Tibial artery (tissue), 4 donors: Measurements from ENCODE around the gene SLC12A3.

Experiments
- DNase-seq, 2 donors: peaks; one replicate each; pipeline ENCODE4 v3.0.0-alpha.2; 2019
- H3K27ac ChIP-seq, 2 donors: fragments of 200-600 bp; sonication (generic) in 1 of 2; 1 replicate in 1 of 2; 2 replicates in 1 of 2; pipeline ENCODE4 v1.5.1; 2018 to 2019; ENCODE audit warnings: mild to moderate bottlenecking in 1 of 2
- H3K27me3 ChIP-seq, 2 donors: fragments of 200-600 bp; sonication (generic) in 1 of 2; one replicate each; pipeline versions ENCODE4 v1.5.1 to v1.6.0; 2016 to 2019
- H3K36me3 ChIP-seq, 3 donors: fragments of 200-600 bp; sonication (generic) in 2 of 3; one replicate each; pipeline ENCODE4 v1.5.1; 2016 to 2019; ENCODE audit warnings: mild to moderate bottlenecking in 2 of 3
- H3K4me1 ChIP-seq, 4 donors: fragments of 200-600 bp; sonication (generic) in 2 of 4; 1 replicate in 3 of 4; 2 replicates in 1 of 4; pipeline ENCODE4 v1.5.1; 2016 to 2019
- H3K4me3 ChIP-seq, 2 donors: fragments of 200-600 bp; sonication (generic) in 1 of 2; 1 replicate in 1 of 2; 2 replicates in 1 of 2; pipeline ENCODE4 v1.5.1; 2018 to 2019; ENCODE audit warnings: mild to moderate bottlenecking in 2 of 2
- H3K9me3 ChIP-seq, 3 donors: fragments of 200-600 bp; sonication (generic) in 1 of 3; one replicate each; pipeline ENCODE4 v1.5.1; 2016 to 2019
- CTCF ChIP-seq, 2 experiments: fragments of 200-600 bp in 1 of 2; fragments of 450-650 bp in 1 of 2; IDR thresholded peaks; one replicate each; pipeline ENCODE4 v1.5.1; 2017 to 2019; ENCODE audit warnings: antibody characterized with exemption in 2 of 2, mild to moderate bottlenecking in 1 of 2, moderate library complexity in 1 of 2
- intact Hi-C: fragments of 100-400 bp; cut with DNase I; formaldehyde crosslinking; loops from one replicate; pipeline ENCODE4 v1.15.0; 2023; ENCODE audit warnings: low total_unique reads

SLC12A3 gene

DNA sequence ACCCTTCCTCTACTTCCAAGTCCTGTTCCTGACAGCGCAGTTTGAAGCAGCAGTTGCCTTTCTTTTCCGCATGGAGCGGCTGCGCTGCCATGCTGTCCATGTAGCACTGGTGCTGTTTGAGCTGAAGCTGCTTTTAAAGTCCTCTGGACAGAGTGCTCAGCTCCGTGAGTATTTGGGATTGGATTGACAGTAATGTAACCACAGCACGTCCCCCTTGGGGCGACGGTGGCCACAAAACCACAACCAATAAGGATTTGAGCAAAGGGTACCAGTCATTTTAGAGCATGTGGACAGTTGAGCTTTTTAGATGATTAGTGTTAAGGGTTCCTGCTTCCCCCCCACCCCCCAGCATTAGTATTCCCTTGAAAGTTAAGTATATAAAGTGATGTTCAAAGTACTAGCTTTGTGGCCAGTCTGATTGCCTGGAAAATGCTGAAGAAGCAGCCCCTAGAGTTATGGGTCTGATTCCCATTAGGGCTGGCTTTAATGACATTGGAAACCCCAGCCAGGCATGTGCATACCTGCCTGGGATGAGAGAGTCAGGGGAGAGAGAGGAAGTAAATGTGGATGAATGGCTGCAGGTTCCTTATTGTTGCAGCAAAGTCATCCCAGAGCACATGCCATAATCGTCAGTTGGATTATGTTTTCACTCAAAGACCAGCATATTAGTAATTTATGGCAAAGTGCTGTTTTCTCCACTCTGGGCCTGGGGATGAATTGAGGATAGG is 31.6 kb upstream of the SLC12A3 start:
- no peak overlapping the region for H3K4me3 ChIP-seq
- H3K36me3 ChIP-seq, result peaks cover 42 to 88% (median 82%) of the 10 kb centered on the region in 3 donors
- no peaks in the 10 kb centered on the region for H3K9me3 ChIP-seq
- no peak overlapping the region for H3K27ac ChIP-seq
- intact Hi-C loops, result no loop called here
- H3K4me1 ChIP-seq, result no peaks in the 10 kb centered on the region
- TF ChIP-seq CTCF (IDR thresholded peaks at IDR 0.05), result no peak
- no peak for DNase-seq
- H3K27me3 ChIP-seq, result no peaks in the 10 kb centered on the region

GRCh38 chr16:56835320-56835719 is 29.7 kb upstream of the SLC12A3 start:
- intact Hi-C loops, result no loop called here
- no peak for TF ChIP-seq CTCF (IDR thresholded peaks at IDR 0.05)
- DNase-seq, result no peak
- Histone ChIP-seq H3K27me3 (no peaks in the 10 kb centered on the region), H3K9me3 (no peaks in the 10 kb centered on the region), H3K36me3 (peaks cover 48 to 87% (median 87%) of the 10 kb centered on the region in 3 donors), H3K27ac (no peak overlapping the region), H3K4me1 (no peaks in the 10 kb centered on the region), H3K4me3 (no peak overlapping the region)

GRCh38 chr16:56836410-56837230 is 28.4 kb upstream of the SLC12A3 start:
- no peak for DNase-seq
- H3K4me3 ChIP-seq, result no peak overlapping the region
- no peak overlapping the region for H3K27ac ChIP-seq
- no peak for TF ChIP-seq CTCF (IDR thresholded peaks at IDR 0.05)
- intact Hi-C loops, result no loop called here
- no peaks in the 10 kb centered on the region for H3K4me1 ChIP-seq
- H3K9me3 ChIP-seq, result no peaks in the 10 kb centered on the region
- H3K27me3 ChIP-seq, result no peaks in the 10 kb centered on the region
- H3K36me3 ChIP-seq, result peaks cover 50 to 92% (median 89%) of the 10 kb centered on the region in 3 donors

GRCh38 chr16:56838622-56839337 is 26.2 kb upstream of the SLC12A3 start:
- no peaks in the 10 kb centered on the region for H3K9me3 ChIP-seq
- no peak for DNase-seq
- H3K4me3 ChIP-seq, result no peak overlapping the region
- intact Hi-C loops, result no loop called here
- no peak overlapping the region for H3K27ac ChIP-seq
- H3K27me3 ChIP-seq, result no peaks in the 10 kb centered on the region
- H3K4me1 ChIP-seq, result no peaks in the 10 kb centered on the region
- TF ChIP-seq CTCF (IDR thresholded peaks at IDR 0.05), result no peak
- H3K36me3 ChIP-seq, result peaks cover 41 to 92% (median 89%) of the 10 kb centered on the region in 3 donors

- no peak for TF ChIP-seq CTCF (IDR thresholded peaks at IDR 0.05)
- Histone ChIP-seq H3K9me3 (no peaks in the 10 kb centered on the region), H3K36me3 (peaks cover 42 to 87% (median 74%) of the 10 kb centered on the region in 3 donors), H3K27ac (no peak overlapping the region), H3K4me1 (no peaks in the 10 kb centered on the region), H3K4me3 (no peak overlapping the region), H3K27me3 (no peaks in the 10 kb centered on the region)
- DNase-seq, result peak in 1 of 2 donors; percentile 10
- intact Hi-C loops, result no loop called here
These were observed 23.8 kb upstream of the SLC12A3 start for GRCh38 chr16:56841233-56841632.
